Left lung (tissue), 10 donors: Measurements from ENCODE around the gene CDC25C. TPM values are rescaled to one million over a fixed set of nuclear protein-coding genes. Genes with fewer than 3 reads are reported as not detected.

ENCODE experiments used
- ATAC-seq: fragments of 200-7000 bp; cut with Tn5 transposase; one replicate; pipeline ENCODE4 v1.9.1; 2020; ENCODE audit warnings: moderate library complexity
- DNase-seq, 4 donors: peaks; one replicate each; pipeline ENCODE4 v3.0.0-alpha.2; 2013 to 2020
- H3K27ac ChIP-seq, 2 donors: fragments of 200-600 bp; sonication (generic) in 1 of 2; one replicate each; pipeline versions ENCODE4 v1.5.0 to v1.8.0; 2020 to 2021
- H3K27me3 ChIP-seq, 2 donors: fragments of 200-600 bp; sonication (generic) in 1 of 2; one replicate each; pipeline versions ENCODE4 v1.5.0 to v1.8.0; 2020 to 2021
- H3K36me3 ChIP-seq, 2 donors: fragments of 200-600 bp; sonication (generic) in 1 of 2; one replicate each; pipeline versions ENCODE4 v1.5.0 to v1.8.0; 2020 to 2021
- H3K4me1 ChIP-seq, 2 donors: fragments of 200-600 bp; one replicate each; pipeline ENCODE4 v1.8.0; 2021
- H3K4me3 ChIP-seq, 2 donors: fragments of 200-600 bp; sonication (generic) in 1 of 2; one replicate each; pipeline versions ENCODE4 v1.5.0 to v1.8.0; 2020 to 2021; ENCODE audit warnings: mild to moderate bottlenecking in 1 of 2
- H3K9me3 ChIP-seq, 2 donors: fragments of 200-600 bp; sonication (generic) in 1 of 2; one replicate each; pipeline versions ENCODE4 v1.5.0 to v1.8.0; 2020 to 2021
- CTCF ChIP-seq, 2 donors: fragments of 200-600 bp; sonication (generic) in 1 of 2; IDR thresholded peaks; one replicate each; pipeline versions ENCODE4 v1.5.0 to v1.8.0; 2021; ENCODE audit warnings: antibody characterized with exemption in 2 of 2
- intact Hi-C, 2 donors: fragments of 100-400 bp; cut with DNase I; formaldehyde crosslinking; loops; one replicate each; pipeline versions ENCODE4 v1.11.2 to v1.14.2; 2022
- polyA plus RNA-seq, 6 donors: library from polyadenylated mRNA; unstranded; fragments of 120-200 nt; gene quantifications; one replicate each; pipeline ENCODE4 v1.2.1, GENCODE V29; 2013; ENCODE audit not compliant: insufficient read length in 6 of 6
- total RNA-seq, 2 donors: library from RNA; stranded (reverse); fragmentation: NEBNext Ultra II Directional; extraction: Animal tissue kit (Norgen Biotek cat#: 25700); gene quantifications; one replicate each; pipeline ENCODE4 v1.2.1, GENCODE V29; 2021
- donor health status: DM: no; HTN: yes; CAD: no.
- donor health status: DM: no; HTN: no; CAD: no.

The CDC25C gene
- total and polyA plus RNA-seq, 8 donors: 0.34 to 14.6 (median 7.7) TPM

DNA sequence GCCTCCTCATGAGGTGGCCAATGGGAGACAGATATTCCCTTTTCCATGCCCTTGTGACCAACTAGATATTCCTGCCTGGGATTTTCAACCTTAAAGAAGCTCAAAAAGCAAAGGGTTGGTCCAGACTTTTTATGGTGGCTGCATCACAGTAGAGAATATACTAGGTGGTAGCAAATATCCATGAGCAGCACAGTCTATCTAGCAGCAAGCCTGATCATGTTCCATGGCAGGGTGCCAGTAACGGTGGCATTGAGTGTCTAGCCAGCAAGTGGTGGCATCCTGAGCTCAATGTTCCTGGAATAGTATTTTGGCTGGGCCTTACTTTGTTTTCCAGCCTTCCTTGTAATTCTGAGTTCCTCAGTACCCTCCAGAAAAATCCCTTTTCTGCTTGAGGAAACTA, 25.8 kb downstream of the CDC25C start:
- no peak overlapping the region for H3K4me3 ChIP-seq
- no peak for TF ChIP-seq CTCF (IDR thresholded peaks at IDR 0.05)

GRCh38 chr5:138303372-138303771, 28.2 kb downstream of the CDC25C start:
- Histone ChIP-seq H3K36me3 (no peaks in the 10 kb centered on the region), H3K4me1 (no peaks in the 10 kb centered on the region), H3K4me3 (no peak overlapping the region), H3K27me3 (no peaks in the 10 kb centered on the region), H3K9me3 (no peaks in the 10 kb centered on the region), H3K27ac (no peak overlapping the region)
- TF ChIP-seq CTCF (IDR thresholded peaks at IDR 0.05): no peak
- DNase-seq (no peak), ATAC-seq (no peak)
- intact Hi-C loops: no loop called here

More for the DNA sequence above, 25.8 kb downstream of the CDC25C start:
- DNase-seq: no peak
- Histone ChIP-seq H3K27ac (no peak overlapping the region), H3K36me3 (no peaks in the 10 kb centered on the region), H3K27me3 (no peaks in the 10 kb centered on the region), H3K4me1 (no peaks in the 10 kb centered on the region), H3K9me3 (no peaks in the 10 kb centered on the region)
- intact Hi-C loops: no loop called here
- no peak for ATAC-seq

- intact Hi-C loops: no loop called here
- no peak for DNase-seq
- Histone ChIP-seq H3K4me1 (no peaks in the 10 kb centered on the region), H3K27me3 (no peaks in the 10 kb centered on the region), H3K36me3 (peaks cover 0 to 16% of the 10 kb centered on the region in 2 donors), H3K9me3 (no peaks in the 10 kb centered on the region), H3K27ac (no peak overlapping the region), H3K4me3 (no peak overlapping the region)
- ATAC-seq: no peak
- no peak for TF ChIP-seq CTCF (IDR thresholded peaks at IDR 0.05)
Observed at GRCh38 chr5:138289296-138289695, 42.3 kb downstream of the CDC25C start.

DNA sequence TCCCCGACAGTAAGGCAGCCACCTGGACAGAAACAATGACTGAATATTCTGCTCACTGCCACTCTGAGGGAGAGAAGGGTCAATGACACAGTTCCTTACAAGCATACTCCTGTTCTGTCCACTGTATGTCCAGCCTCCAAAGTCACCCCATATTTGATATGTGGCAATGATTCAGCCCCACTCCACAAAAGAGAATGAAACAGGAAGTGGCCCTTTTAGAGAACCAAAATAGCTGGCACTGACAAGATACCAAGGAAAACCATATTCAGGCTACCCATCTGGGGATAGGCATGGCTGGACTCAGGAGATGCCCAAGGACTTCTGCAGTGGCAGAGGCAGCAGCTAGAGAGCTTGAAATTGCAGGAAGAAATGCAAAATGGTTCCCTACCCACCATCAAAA, 44.4 kb downstream of the CDC25C start:
- DNase-seq (no peak), ATAC-seq (no peak)
- intact Hi-C loops: no loop called here

More for the DNA sequence above, 44.4 kb downstream of the CDC25C start:
- Histone ChIP-seq H3K27ac (no peak overlapping the region), H3K4me1 (no peaks in the 10 kb centered on the region), H3K36me3 (peaks cover 0 to 16% of the 10 kb centered on the region in 2 donors), H3K27me3 (no peaks in the 10 kb centered on the region), H3K4me3 (no peak overlapping the region), H3K9me3 (no peaks in the 10 kb centered on the region)
- no peak for TF ChIP-seq CTCF (IDR thresholded peaks at IDR 0.05)
